HG03521 (cell line): ENCODE data around the gene OR51E1.

Experiments
- ATAC-seq: cut with Tn5 transposase; IDR thresholded peaks from one replicate; pipeline ENCODE4 v1.9.1; 2021; ENCODE audit warnings: mild to moderate bottlenecking, moderate library complexity; ENCODE audit not compliant: unreplicated experiment

Gene OR51E1

DNA sequence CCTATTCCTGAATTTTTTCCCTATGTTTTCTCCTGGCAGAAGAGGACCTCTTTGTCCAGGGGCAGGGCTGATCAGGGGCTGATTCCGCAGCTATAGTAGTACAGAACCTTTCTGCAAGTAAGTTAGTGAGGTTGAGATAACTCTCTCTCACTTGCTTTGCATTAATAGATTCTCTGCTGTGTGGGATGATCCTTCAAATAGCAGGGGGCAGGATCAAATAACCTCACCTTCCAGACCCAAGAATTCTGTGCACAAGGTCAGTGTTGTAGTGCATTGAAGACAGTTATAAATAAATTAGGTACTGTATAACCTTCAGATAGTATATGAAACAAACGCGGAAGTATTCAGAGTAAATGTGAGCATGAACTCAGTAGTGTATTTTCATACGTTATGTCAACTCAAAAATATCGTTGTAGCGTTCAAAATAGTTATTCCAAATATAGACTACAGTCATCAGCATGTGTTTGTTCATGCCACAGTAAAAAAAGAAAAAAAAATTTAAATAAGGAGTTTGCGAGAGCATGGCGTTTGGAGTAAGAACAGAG, 61.1 kb downstream of the OR51E1 start:
- ATAC-seq, result no peak
